Body of pancreas (tissue), 4 donors: ENCODE results near the gene SUGT1. TPM values are rescaled to one million over a fixed set of nuclear protein-coding genes. Genes with fewer than 3 reads are reported as not detected.

ENCODE experiments used
- ATAC-seq: fragments of 150-250 bp; one replicate; pipeline ENCODE4 v1.9.1; 2016
- DNase-seq, 4 donors: peaks; one replicate each; pipeline ENCODE4 v3.0.0-alpha.2; 2019
- H3K27ac ChIP-seq, 4 donors: fragments of 200-600 bp; sonication (generic); 1 replicate in 3 of 4; 2 replicates in 1 of 4; pipeline versions ENCODE4 v1.5.1 to v1.6.1; 2016 to 2019; ENCODE audit warnings: mild to moderate bottlenecking in 1 of 4, mixed read lengths in 1 of 4, moderate library complexity in 1 of 4
- H3K27me3 ChIP-seq, 2 donors: fragments of 200-600 bp; sonication (generic); one replicate each; pipeline ENCODE4 v1.6.0; 2016; ENCODE audit warnings: mild to moderate bottlenecking in 1 of 2
- H3K36me3 ChIP-seq, 2 donors: fragments of 200-600 bp; sonication (generic); replicated peaks in 1 of 2; 2 replicates each; pipeline ENCODE4 v1.5.1; 2016; ENCODE audit warnings: low read depth in 2 of 2; ENCODE audit not compliant: insufficient read depth in 1 of 2
- H3K4me1 ChIP-seq: fragments of 200-600 bp; sonication (generic); one replicate; pipeline ENCODE4 v1.6.0; 2016
- H3K4me3 ChIP-seq, 2 donors: fragments of 200-600 bp; sonication (generic); 1 replicate in 1 of 2; 2 replicates in 1 of 2; pipeline ENCODE4 v1.5.1; 2016 to 2019
- H3K9me3 ChIP-seq, 3 donors: fragments of 200-600 bp; sonication (generic); 1 replicate in 2 of 3; 2 replicates in 1 of 3; pipeline ENCODE4 v1.5.1; 2016
- POLR2A ChIP-seq, 3 donors: fragments of 450-650 bp; IDR thresholded peaks; one replicate each; pipeline ENCODE4 v1.6.1; 2016; ENCODE audit warnings: antibody characterized with exemption in 3 of 3, mild to moderate bottlenecking in 2 of 3
- WGBS, 2 donors: methylation state at CpG; one replicate each; pipeline ENCODE4 v1.1.5; 2017; 5-methylcytosine and 5-hydroxymethylcytosine counted together
- intact Hi-C: fragments of 100-400 bp; cut with DNase I; formaldehyde crosslinking; loops from one replicate; pipeline ENCODE4 v1.15.1; 2023
- total RNA-seq, 2 donors: library from RNA; depleted of rRNA; stranded (reverse); fragments of >200 nt; gene quantifications; one replicate each; pipeline ENCODE4 v1.1.0, GENCODE V29; 2016
- TF ChIP-seq, protein P1 (sequence below), 7 experiments: fragments of 450-650 bp in 4 of 7; fragments of 200-600 bp in 3 of 7; sonication (generic) in 3 of 7; IDR thresholded peaks; one replicate each; pipeline ENCODE4 v1.5.1; 2016 to 2019; ENCODE audit warnings: antibody characterized with exemption in 7 of 7

The SUGT1 gene
- total RNA-seq, 2 donors from 2014 or later: 12.5 to 31.4 TPM

GRCh38 chr13:52638666-52639328 is 13.8 kb upstream of the SUGT1 start:
- intact Hi-C loops: no loop called here
- no peak for TF ChIP-seq POLR2A (IDR thresholded peaks at IDR 0.05)
- TF ChIP-seq, protein P1, sequence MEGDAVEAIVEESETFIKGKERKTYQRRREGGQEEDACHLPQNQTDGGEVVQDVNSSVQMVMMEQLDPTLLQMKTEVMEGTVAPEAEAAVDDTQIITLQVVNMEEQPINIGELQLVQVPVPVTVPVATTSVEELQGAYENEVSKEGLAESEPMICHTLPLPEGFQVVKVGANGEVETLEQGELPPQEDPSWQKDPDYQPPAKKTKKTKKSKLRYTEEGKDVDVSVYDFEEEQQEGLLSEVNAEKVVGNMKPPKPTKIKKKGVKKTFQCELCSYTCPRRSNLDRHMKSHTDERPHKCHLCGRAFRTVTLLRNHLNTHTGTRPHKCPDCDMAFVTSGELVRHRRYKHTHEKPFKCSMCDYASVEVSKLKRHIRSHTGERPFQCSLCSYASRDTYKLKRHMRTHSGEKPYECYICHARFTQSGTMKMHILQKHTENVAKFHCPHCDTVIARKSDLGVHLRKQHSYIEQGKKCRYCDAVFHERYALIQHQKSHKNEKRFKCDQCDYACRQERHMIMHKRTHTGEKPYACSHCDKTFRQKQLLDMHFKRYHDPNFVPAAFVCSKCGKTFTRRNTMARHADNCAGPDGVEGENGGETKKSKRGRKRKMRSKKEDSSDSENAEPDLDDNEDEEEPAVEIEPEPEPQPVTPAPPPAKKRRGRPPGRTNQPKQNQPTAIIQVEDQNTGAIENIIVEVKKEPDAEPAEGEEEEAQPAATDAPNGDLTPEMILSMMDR (IDR thresholded peaks at IDR 0.05): no peak
- WGBS, 2 donors: 78 to 87% methylated on average over 5 of the region's 5 CpGs
- H3K27me3 ChIP-seq: no peaks in the 10 kb centered on the region
- DNase-seq: no peak
- no peak for ATAC-seq
- peaks cover 0 to under 1% of the 10 kb centered on the region in 2 donors for H3K36me3 ChIP-seq
- no peaks in the 10 kb centered on the region for H3K4me1 ChIP-seq
- no peak overlapping the region for H3K4me3 ChIP-seq
- H3K9me3 ChIP-seq: no peaks in the 10 kb centered on the region
- no peak overlapping the region for H3K27ac ChIP-seq

GRCh38 chr13:52642131-52642530 is 10.5 kb upstream of the SUGT1 start, which contains the start of gene HNRNPA1L2:
HNRNPA1L2 (plus strand) TSS chr13:52642431; CDS start chr13:52642493, 62 bp downstream.
- 94 to 99% methylated on average over 7 of the region's 7 CpGs for WGBS, 2 donors
- intact Hi-C loops: no loop called here
- no peak within 1 kb of the TSS for H3K4me3 ChIP-seq
- DNase-seq (no peak), ATAC-seq (no peak)
- H3K27me3 ChIP-seq: no peaks in the 10 kb centered on the region
- no peaks in the 10 kb centered on the region for H3K4me1 ChIP-seq
- H3K9me3 ChIP-seq: no peaks in the 10 kb centered on the region
- H3K27ac ChIP-seq: no peak within 1 kb of the TSS
- peaks cover 0 to 2% of the 10 kb centered on the region in 2 donors for H3K36me3 ChIP-seq
- TF ChIP-seq POLR2A (IDR thresholded peaks at IDR 0.05): no peak
- TF ChIP-seq, protein P1 (IDR thresholded peaks at IDR 0.05): no peak

GRCh38 chr13:52644108-52644507 is 8.5 kb upstream of the SUGT1 start:
- H3K4me1 ChIP-seq: no peaks in the 10 kb centered on the region
- H3K4me3 ChIP-seq: no peak overlapping the region
- H3K36me3 ChIP-seq: peaks cover 0 to 2% of the 10 kb centered on the region in 2 donors
- intact Hi-C loops: no loop called here
- H3K9me3 ChIP-seq: no peaks in the 10 kb centered on the region
- TF ChIP-seq, protein P1 (IDR thresholded peaks at IDR 0.05): no peak
- no peak for TF ChIP-seq POLR2A (IDR thresholded peaks at IDR 0.05)
- ATAC-seq (no peak), DNase-seq (no peak)
- H3K27ac ChIP-seq: no peak overlapping the region
- WGBS, 2 donors: 82 to 84% methylated on average over 3 of the region's 3 CpGs
- no peaks in the 10 kb centered on the region for H3K27me3 ChIP-seq

GRCh38 chr13:52646967-52647366 is 5.7 kb upstream of the SUGT1 start:
- Histone ChIP-seq H3K27ac (no peak overlapping the region), H3K4me3 (no peak overlapping the region), H3K27me3 (no peaks in the 10 kb centered on the region), H3K4me1 (peaks cover 13% of the 10 kb centered on the region), H3K36me3 (peaks cover 0 to 2% of the 10 kb centered on the region in 2 donors), H3K9me3 (no peaks in the 10 kb centered on the region)
- DNase-seq (no peak), ATAC-seq (no peak)
- intact Hi-C loops: no loop called here
- TF ChIP-seq POLR2A (IDR thresholded peaks at IDR 0.05): no peak
- TF ChIP-seq, protein P1 (IDR thresholded peaks at IDR 0.05): no peak

DNA sequence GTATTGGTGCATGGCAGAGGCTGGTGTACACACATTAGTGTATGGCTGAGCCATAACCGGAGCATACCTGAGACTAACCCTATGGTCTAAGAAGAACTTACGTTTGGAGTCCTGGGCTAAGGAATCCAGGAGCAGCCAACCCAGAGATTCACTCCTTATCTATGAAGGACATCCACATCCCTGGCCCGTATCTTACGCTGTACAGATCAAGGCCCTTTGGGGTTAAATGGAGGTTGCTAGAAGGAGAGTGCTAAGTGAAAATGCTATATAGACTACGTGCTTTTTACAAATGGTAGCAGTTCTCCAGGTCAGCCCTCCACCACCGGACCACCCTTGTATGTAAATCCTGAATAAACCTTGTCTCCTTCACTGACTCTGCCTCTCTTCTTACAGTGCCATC is 1.9 kb upstream of the SUGT1 start:
- DNase-seq (no peak), ATAC-seq (no peak)
- Histone ChIP-seq H3K27ac (no peak overlapping the region), H3K4me3 (no peak overlapping the region), H3K9me3 (no peaks in the 10 kb centered on the region), H3K4me1 (peaks cover 34% of the 10 kb centered on the region), H3K27me3 (no peaks in the 10 kb centered on the region), H3K36me3 (no peaks in the 10 kb centered on the region)
- intact Hi-C loops: no loop called here
- 65 to 77% methylated on average over 6 of the region's 6 CpGs for WGBS, 2 donors
- no peak for TF ChIP-seq POLR2A (IDR thresholded peaks at IDR 0.05)
- TF ChIP-seq, protein P1 (IDR thresholded peaks at IDR 0.05): no peak
